Measurements from ENCODE around the gene PLEKHG3.
"Not testable (repeated sequence)": the region's sequence is repeated elsewhere in the genome, so short reads cannot be mapped to it uniquely, and the experiment has no call there.

Gene PLEKHG3

DNA sequence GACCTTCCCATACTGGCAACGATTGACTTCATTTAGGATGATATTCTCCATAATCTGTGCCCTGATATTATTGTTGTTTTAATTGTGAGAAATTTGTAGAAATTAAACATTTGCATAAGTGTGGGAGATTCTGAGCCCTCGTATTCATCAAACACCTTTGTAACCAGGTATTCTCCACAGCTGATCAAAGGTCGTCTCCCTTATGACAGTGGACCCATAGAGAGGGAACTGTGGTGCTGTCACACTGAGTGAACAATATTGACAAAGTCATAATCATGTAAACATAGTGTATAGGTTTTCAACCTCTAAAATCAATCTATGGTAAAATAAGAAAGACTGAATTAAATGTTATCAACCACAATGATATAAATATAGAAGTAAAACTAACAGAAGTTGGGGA lies 14.9 kb upstream of the PLEKHG3 start:
- Histone ChIP-seq H3K36me3 (ENCODE audit: insufficient read depth, low read length) (no peaks in the 10 kb centered on the region), H3K4me1 (ENCODE audit: insufficient read depth, low read length) (peaks cover 12% of the 10 kb centered on the region), H3K4me3 (ENCODE audit: low read depth in 1 of 2, low read length in 2 of 2) (no peak overlapping the region), H3K9me3 (ENCODE audit: low read length) (no peaks in the 10 kb centered on the region), H3K27me3 (ENCODE audit: control insufficient read depth in 1 of 2, insufficient read depth in 2 of 2, low read length in 2 of 2) (no peaks in the 10 kb centered on the region), H3K9ac (ENCODE audit: low read length) (no peak overlapping the region), H3K27ac (ENCODE audit: low read depth, low read length) (no peak overlapping the region)

DNA sequence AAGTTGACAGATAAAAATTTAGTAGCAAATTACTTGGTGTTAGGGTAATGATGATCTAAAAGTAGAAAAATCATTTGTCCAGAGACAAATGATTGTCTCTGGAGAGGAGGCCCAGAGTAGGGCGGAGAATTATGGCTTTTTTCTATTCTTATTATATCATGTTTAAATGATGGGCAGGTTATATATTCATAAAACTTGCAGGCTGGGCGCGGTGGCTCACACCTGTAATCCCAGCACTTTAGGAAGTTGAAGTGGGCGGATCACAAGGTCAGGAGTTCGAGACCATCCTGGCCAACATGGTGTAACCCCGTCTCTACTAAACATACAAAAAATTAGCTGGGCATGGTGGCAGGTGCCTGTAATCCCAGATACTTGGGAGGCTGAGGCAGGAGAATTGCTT lies 13.6 kb upstream of the PLEKHG3 start:
- H3K4me3 ChIP-seq (ENCODE audit: low read depth in 1 of 2, low read length in 2 of 2); H3K27ac ChIP-seq (ENCODE audit: low read depth, low read length); H3K9me3 ChIP-seq (ENCODE audit: low read length); H3K36me3 ChIP-seq (ENCODE audit: insufficient read depth, low read length); H3K27me3 ChIP-seq (ENCODE audit: control insufficient read depth in 1 of 2, insufficient read depth in 2 of 2, low read length in 2 of 2); H3K9ac ChIP-seq (ENCODE audit: low read length): not testable (repeated sequence)
- H3K4me1 ChIP-seq (ENCODE audit: insufficient read depth, low read length), result peaks cover 12% of the 10 kb centered on the region

DNA sequence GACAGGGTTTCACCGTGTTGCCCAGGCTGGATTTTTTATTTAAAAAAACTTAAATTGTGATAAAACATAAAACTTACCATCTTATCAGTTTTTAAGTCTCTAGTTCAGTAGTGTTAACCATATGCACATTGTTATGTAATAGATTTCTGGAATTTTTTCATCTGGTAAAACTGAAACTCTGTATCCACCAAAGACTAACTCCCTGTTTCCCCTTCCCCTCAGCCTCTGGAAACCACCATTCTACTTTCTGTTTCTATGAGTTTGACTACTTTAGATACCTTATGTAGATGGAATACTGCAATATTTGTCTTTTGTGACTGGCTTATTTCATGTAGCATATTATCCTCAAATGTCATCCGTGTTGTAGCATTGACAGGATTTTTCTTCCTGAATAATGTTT lies 12.8 kb upstream of the PLEKHG3 start:
- Histone ChIP-seq H3K27ac (ENCODE audit: low read depth, low read length) (no peak overlapping the region), H3K4me3 (ENCODE audit: low read depth in 1 of 2, low read length in 2 of 2) (no peak overlapping the region), H3K27me3 (ENCODE audit: control insufficient read depth in 1 of 2, insufficient read depth in 2 of 2, low read length in 2 of 2) (no peaks in the 10 kb centered on the region), H3K9me3 (ENCODE audit: low read length) (no peaks in the 10 kb centered on the region), H3K9ac (ENCODE audit: low read length) (no peak overlapping the region), H3K4me1 (ENCODE audit: insufficient read depth, low read length) (peaks cover 17% of the 10 kb centered on the region), H3K36me3 (ENCODE audit: insufficient read depth, low read length) (no peaks in the 10 kb centered on the region)

DNA sequence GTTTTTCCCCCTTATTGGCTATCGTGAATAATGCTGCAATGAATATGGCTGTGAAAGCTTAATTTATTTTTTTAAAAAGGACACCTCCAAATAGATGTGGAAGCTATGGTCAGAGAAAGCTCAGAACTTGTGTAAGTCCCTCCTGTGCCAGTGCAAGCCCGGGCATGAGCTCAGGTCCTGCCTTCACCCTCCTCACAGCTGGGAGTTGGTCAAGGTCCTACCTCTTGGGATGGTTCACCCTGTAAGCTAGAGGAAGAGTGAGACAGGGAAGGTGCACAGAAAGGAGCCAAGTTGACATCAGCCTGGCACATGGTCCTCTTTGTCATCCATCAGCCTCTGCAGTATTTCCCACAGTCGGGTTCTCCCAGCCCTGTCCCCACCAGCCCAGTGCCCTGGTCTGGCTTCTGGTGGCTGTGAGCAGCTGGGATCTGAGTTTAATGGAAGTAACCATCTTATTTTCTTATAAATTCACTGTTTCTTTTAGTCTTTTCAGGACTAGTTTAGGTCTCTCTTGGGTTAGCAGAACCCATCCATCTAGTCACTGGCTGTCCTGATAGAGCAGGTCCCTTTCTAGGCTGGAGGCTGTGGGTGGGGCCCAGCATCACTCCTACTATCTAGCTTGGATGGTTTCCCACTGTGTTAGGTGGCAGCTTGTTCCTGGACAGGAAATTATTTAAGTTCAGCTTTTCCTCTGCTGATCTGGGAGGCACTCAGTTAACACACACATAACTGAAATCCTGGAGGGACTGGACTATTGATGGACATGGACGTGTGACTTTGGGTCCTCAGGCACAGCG lies 11.8 kb upstream of the PLEKHG3 start:
- Histone ChIP-seq H3K4me1 (ENCODE audit: insufficient read depth, low read length) (peaks cover 21% of the 10 kb centered on the region), H3K27ac (ENCODE audit: low read depth, low read length) (no peak overlapping the region), H3K9me3 (ENCODE audit: low read length) (no peaks in the 10 kb centered on the region), H3K36me3 (ENCODE audit: insufficient read depth, low read length) (no peaks in the 10 kb centered on the region), H3K9ac (ENCODE audit: low read length) (no peak overlapping the region), H3K27me3 (ENCODE audit: control insufficient read depth in 1 of 2, insufficient read depth in 2 of 2, low read length in 2 of 2) (no peaks in the 10 kb centered on the region), H3K4me3 (ENCODE audit: low read depth in 1 of 2, low read length in 2 of 2) (no peak overlapping the region)

DNA sequence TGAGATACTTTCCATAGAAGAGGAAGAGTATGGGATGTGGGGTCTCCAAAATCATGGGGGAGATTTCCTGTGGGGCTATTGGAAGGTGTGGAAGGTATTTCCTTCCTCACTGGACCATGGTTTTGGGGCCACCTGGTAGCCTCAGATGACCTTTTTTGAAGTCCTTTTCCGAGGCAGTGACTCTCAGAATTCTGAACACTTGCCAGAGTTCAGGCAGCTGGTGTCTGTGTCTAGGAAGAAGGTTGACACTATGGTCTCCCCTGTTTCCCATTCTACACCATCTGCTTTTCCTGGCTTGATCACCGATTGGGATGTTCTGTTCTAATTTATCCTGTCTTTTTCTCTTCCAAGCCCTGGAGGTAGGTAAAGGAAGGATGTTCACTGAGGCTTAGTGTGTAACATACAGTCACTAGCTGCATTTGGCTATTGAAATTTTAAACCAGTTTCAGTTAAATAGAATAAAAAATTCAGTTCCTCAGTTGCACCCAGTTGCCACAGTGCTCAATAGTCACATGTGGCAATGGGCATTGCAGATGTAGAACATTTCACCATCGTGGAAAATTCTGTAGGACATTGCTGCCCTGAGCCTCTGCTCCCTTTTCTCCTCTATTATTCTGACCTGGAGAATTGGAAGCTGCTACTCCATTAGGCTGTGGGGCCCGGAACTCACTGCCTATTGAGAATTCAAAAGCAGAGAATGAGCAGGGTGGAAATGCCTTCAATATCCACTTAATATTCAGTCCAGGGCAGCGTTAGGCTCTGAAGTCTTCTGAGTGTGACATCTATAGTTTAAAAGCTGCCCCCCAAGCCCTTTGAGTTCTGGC lies 11.0 kb upstream of the PLEKHG3 start:
- no peaks in the 10 kb centered on the region for H3K9me3 ChIP-seq (ENCODE audit: low read length)
- no peaks in the 10 kb centered on the region for H3K27me3 ChIP-seq (ENCODE audit: control insufficient read depth in 1 of 2, insufficient read depth in 2 of 2, low read length in 2 of 2)
- H3K4me1 ChIP-seq (ENCODE audit: insufficient read depth, low read length), result peaks cover 21% of the 10 kb centered on the region
- no peak overlapping the region for H3K9ac ChIP-seq (ENCODE audit: low read length)
- no peak overlapping the region for H3K27ac ChIP-seq (ENCODE audit: low read depth, low read length)
- H3K36me3 ChIP-seq (ENCODE audit: insufficient read depth, low read length), result no peaks in the 10 kb centered on the region
- H3K4me3 ChIP-seq (ENCODE audit: low read depth in 1 of 2, low read length in 2 of 2), result no peak overlapping the region

DNA sequence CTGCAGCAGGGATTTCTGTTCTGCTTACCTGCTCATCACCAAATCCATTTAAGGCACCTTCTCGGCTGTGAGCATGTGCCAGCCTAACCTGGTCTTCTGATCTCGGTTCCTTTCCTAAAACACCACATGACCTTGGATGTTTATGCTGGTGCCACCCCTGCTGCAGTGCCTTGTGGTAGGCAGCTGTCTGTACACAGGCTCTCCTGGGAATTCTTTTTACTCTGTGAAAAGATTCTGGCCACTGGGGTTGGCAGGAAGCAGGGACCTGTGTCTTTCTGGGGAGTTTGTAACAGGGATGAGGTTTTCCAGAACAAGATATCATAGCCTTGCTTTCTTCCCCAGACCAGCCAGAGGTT lies 10.4 kb upstream of the PLEKHG3 start:
- Histone ChIP-seq H3K4me1 (ENCODE audit: insufficient read depth, low read length) (peaks cover 21% of the 10 kb centered on the region), H3K9ac (ENCODE audit: low read length) (no peak overlapping the region), H3K4me3 (ENCODE audit: low read depth in 1 of 2, low read length in 2 of 2) (no peak overlapping the region), H3K36me3 (ENCODE audit: insufficient read depth, low read length) (no peaks in the 10 kb centered on the region), H3K27ac (ENCODE audit: low read depth, low read length) (no peak overlapping the region), H3K27me3 (ENCODE audit: control insufficient read depth in 1 of 2, insufficient read depth in 2 of 2, low read length in 2 of 2) (no peaks in the 10 kb centered on the region), H3K9me3 (ENCODE audit: low read length) (no peaks in the 10 kb centered on the region)

DNA sequence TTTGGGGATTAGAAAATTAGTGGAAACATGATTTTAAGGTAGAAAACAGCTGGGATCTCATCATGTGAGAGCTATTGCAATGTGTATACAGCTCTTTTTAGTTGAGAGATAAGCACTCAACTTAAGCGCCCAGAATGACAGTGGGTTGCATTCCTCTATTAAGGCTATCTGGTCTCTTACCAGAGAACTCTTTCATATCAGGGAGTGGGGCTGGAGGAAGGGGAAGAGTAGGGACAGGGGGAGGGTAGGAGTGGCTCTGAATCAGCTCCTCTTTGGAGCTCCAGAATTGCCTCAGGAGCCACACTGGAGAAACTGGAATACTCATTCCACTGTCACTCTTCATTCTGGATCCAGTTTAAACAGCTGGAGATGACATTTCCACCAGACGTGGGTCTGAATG lies 9.2 kb upstream of the PLEKHG3 start:
- no peaks in the 10 kb centered on the region for H3K27me3 ChIP-seq (ENCODE audit: control insufficient read depth in 1 of 2, insufficient read depth in 2 of 2, low read length in 2 of 2)
- no peak overlapping the region for H3K9ac ChIP-seq (ENCODE audit: low read length)
- H3K36me3 ChIP-seq (ENCODE audit: insufficient read depth, low read length), result no peaks in the 10 kb centered on the region
- no peak overlapping the region for H3K4me3 ChIP-seq (ENCODE audit: low read depth in 1 of 2, low read length in 2 of 2)
- H3K27ac ChIP-seq (ENCODE audit: low read depth, low read length), result no peak overlapping the region
- no peaks in the 10 kb centered on the region for H3K9me3 ChIP-seq (ENCODE audit: low read length)
- peaks cover 21% of the 10 kb centered on the region for H3K4me1 ChIP-seq (ENCODE audit: insufficient read depth, low read length)

DNA sequence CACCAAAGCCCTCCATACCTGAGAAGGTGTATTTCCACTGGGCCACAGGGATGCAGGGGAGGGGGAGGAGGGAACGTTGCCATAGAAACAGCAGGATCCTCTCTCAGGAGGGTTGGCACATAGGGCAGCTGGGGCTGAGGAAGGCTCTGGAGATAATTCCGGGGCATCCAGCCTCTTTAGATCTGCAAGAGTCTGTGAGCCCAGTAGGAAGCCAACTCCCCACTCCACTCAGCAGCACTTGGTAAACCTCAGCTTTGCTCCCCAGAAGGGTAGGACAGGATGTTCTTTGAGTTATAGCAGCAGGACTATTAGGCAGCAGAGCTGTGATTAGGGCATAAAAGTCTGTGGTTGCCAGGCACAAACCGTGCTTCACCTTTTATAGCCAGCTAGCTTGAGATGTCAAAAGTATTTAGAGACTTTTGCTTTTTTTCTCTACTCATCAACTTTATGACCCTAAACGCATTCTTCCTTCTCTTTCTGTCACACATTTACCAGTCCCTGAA lies 7.8 kb upstream of the PLEKHG3 start:
- Histone ChIP-seq H3K27ac (ENCODE audit: low read depth, low read length) (no peak overlapping the region), H3K36me3 (ENCODE audit: insufficient read depth, low read length) (no peaks in the 10 kb centered on the region), H3K4me1 (ENCODE audit: insufficient read depth, low read length) (peaks cover 21% of the 10 kb centered on the region), H3K4me3 (ENCODE audit: low read depth in 1 of 2, low read length in 2 of 2) (no peak overlapping the region), H3K9me3 (ENCODE audit: low read length) (no peaks in the 10 kb centered on the region), H3K27me3 (ENCODE audit: control insufficient read depth in 1 of 2, insufficient read depth in 2 of 2, low read length in 2 of 2) (no peaks in the 10 kb centered on the region), H3K9ac (ENCODE audit: low read length) (no peak overlapping the region)

DNA sequence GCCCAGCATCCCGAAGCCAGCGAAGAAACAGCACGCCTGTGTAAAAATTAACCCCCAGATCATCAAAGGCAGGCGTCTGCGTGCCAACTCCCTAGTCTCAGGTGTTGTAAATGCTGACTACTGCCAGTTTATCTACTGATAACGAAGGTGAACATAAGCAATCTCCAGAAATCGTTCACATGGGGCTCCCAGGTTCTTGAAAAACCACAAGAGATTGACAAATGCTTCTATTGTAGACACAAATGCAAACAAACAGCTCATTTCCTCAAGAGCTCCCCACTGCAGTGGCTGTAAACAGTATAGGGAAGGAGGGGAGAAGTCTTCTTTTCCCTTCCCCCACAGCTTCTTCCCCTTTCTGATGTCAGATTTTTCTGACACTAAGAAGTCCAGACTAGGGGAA lies 5.3 kb upstream of the PLEKHG3 start:
- no peak overlapping the region for H3K9ac ChIP-seq (ENCODE audit: low read length)
- peak overlapping the region; percentile 30 for H3K27ac ChIP-seq (ENCODE audit: low read depth, low read length)
- no peak overlapping the region for H3K4me3 ChIP-seq (ENCODE audit: low read depth in 1 of 2, low read length in 2 of 2)
- H3K4me1 ChIP-seq (ENCODE audit: insufficient read depth, low read length), result peaks cover 27% of the 10 kb centered on the region
- no peaks in the 10 kb centered on the region for H3K27me3 ChIP-seq (ENCODE audit: control insufficient read depth in 1 of 2, insufficient read depth in 2 of 2, low read length in 2 of 2)
- no peaks in the 10 kb centered on the region for H3K9me3 ChIP-seq (ENCODE audit: low read length)
- H3K36me3 ChIP-seq (ENCODE audit: insufficient read depth, low read length), result no peaks in the 10 kb centered on the region

DNA sequence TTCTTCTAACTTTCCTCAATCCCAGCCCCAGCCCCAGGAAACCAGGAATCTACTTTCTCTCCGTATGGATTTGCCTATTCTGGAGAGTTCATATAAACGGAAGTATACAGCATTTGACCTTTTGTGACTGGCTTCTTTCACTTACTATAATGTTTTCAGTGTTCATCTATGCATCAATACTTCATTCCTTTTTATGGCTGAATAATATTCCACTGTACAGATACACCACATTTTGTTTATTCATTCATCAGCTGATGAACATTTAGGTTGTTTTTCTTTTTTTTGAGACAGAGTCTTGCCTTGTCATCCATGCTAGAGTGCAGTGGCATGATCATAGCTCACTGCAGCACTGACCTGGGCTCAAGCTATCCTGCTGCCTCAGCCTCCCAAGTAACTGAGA lies 3.9 kb upstream of the PLEKHG3 start:
- Histone ChIP-seq H3K9ac (ENCODE audit: low read length) (no peak overlapping the region), H3K27me3 (ENCODE audit: control insufficient read depth in 1 of 2, insufficient read depth in 2 of 2, low read length in 2 of 2) (no peaks in the 10 kb centered on the region), H3K4me3 (ENCODE audit: low read depth in 1 of 2, low read length in 2 of 2) (no peak overlapping the region), H3K27ac (ENCODE audit: low read depth, low read length) (no peak overlapping the region), H3K9me3 (ENCODE audit: low read length) (no peaks in the 10 kb centered on the region), H3K36me3 (ENCODE audit: insufficient read depth, low read length) (no peaks in the 10 kb centered on the region), H3K4me1 (ENCODE audit: insufficient read depth, low read length) (peaks cover 21% of the 10 kb centered on the region)

DNA sequence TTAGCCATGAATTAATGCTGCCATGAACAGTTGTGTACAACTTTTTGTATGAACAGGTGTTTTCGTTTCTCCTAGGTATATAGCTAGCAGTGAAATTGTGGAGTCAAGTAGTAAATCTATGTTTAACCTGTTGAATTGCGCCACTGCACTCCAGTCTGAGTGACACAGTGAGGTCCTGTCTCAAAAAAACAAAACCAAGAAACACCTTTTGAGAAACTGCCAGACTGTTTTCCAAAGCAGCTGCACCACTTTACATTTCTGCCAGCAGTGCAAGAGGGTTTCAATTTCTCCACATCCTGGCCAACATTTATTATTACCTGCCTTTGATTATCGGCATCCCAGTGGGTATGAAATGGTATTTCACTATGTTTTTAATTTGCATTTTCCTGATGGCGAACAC lies 3.3 kb upstream of the PLEKHG3 start:
- Histone ChIP-seq H3K4me1 (ENCODE audit: insufficient read depth, low read length) (peaks cover 26% of the 10 kb centered on the region), H3K9me3 (ENCODE audit: low read length) (no peaks in the 10 kb centered on the region)

More for the DNA sequence above, 3.3 kb upstream of the PLEKHG3 start:
- Histone ChIP-seq H3K27me3 (ENCODE audit: control insufficient read depth in 1 of 2, insufficient read depth in 2 of 2, low read length in 2 of 2) (no peaks in the 10 kb centered on the region), H3K27ac (ENCODE audit: low read depth, low read length) (no peak overlapping the region), H3K4me3 (ENCODE audit: low read depth in 1 of 2, low read length in 2 of 2) (no peak overlapping the region), H3K36me3 (ENCODE audit: insufficient read depth, low read length) (no peaks in the 10 kb centered on the region), H3K9ac (ENCODE audit: low read length) (no peak overlapping the region)

Data from muscle layer of colon (tissue), 2 donors.